ENCODE results near the gene CMKLR1.

The CMKLR1 gene, protein sequence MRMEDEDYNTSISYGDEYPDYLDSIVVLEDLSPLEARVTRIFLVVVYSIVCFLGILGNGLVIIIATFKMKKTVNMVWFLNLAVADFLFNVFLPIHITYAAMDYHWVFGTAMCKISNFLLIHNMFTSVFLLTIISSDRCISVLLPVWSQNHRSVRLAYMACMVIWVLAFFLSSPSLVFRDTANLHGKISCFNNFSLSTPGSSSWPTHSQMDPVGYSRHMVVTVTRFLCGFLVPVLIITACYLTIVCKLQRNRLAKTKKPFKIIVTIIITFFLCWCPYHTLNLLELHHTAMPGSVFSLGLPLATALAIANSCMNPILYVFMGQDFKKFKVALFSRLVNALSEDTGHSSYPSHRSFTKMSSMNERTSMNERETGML

GRCh38 chr12:108338915-108339657 lies at the start of gene CMKLR1:
Gene CMKLR1 (minus strand): TSS chr12:108339311. CDS start chr12:108293591, 45,720 bp downstream.
- no peak for DNase-seq

DNA sequence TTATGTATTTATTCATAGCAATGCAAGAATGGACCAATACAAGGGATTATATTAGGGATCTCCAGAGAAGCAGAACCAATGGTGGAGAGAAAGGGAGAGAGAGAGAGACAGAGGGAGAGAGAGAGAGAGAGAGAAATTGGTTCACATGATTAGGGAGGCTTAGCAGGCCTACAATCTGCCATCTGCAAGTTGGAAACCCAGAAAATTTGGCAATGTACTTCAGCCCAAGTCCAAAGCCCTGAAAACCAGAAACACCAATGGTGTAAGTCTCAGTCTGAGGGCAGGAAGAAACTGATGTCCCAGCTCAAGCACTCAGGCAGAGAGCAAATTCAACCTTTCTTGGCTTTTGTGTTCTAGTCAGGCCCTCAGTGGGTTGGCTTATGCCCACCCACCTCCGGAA lies 48.7 kb upstream of the CMKLR1 start:
- DNase-seq: no peak

GRCh38 chr12:108386709-108387360 lies 47.7 kb upstream of the CMKLR1 start:
- no peak for DNase-seq

DNA sequence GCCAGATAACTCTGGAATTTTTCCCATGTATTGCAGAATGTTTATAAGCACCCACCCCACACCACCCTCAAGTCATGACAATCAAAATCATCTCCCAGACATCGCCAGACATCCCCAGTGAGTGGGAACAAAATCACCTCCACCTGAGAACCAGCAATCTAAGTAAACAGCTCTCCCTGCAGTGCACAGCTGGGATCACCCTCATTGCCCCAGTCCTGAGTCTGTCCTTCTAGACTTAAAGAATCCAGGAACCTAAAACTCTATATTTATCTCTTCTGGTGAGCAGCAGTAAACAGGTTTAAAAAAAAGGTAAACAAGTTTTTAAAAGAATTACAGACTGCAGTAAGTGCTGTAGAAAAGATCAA lies 43.3 kb upstream of the CMKLR1 start:
- no peak for DNase-seq

- no peak for DNase-seq
Measured at GRCh38 chr12:108381787-108382436, 42.8 kb upstream of the CMKLR1 start.

GRCh38 chr12:108380382-108380781 lies 41.3 kb upstream of the CMKLR1 start:
- no peak for DNase-seq

DNA sequence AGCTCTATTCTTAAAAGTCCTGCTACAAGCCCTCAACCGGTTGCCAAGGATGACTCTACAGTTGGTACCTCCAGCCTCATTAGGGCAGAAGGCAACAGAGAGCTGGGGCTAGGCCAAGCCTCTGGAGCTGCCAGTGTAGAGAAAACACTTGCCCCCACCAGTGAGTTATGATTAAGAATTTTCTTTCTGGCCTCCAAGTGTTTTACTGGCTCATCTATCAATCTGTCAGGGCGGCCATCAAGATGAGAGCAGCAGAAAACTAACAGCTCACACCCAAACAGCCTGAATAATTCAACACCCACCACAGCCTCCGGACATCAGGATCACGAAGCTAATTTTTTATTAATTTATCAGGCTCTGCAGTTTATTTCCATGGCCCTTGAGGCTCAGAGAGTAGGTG lies 40.7 kb upstream of the CMKLR1 start:
- DNase-seq: no peak

DNA sequence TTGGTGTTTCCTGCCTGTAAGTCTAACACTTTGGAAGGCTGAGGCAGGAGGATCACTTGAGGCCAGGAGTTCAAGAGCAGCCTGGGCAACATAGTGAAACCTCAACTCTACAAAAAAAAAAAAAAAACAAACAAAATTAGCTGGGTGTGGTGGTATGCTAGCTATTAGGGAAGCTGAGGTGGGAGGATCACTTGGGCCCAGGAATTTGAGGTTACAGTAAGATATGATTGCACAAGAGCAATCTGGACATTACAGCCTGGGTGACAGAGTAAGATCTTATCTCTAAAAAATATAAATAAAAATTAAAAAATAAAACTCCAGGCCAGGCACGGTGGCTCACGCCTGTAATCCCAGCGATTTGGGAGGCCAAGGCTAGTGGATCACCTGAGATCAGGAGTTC lies 39.8 kb upstream of the CMKLR1 start:
- DNase-seq: no peak

- DNase-seq: no peak
Measured at GRCh38 chr12:108377260-108377659, 38.1 kb upstream of the CMKLR1 start.

DNA sequence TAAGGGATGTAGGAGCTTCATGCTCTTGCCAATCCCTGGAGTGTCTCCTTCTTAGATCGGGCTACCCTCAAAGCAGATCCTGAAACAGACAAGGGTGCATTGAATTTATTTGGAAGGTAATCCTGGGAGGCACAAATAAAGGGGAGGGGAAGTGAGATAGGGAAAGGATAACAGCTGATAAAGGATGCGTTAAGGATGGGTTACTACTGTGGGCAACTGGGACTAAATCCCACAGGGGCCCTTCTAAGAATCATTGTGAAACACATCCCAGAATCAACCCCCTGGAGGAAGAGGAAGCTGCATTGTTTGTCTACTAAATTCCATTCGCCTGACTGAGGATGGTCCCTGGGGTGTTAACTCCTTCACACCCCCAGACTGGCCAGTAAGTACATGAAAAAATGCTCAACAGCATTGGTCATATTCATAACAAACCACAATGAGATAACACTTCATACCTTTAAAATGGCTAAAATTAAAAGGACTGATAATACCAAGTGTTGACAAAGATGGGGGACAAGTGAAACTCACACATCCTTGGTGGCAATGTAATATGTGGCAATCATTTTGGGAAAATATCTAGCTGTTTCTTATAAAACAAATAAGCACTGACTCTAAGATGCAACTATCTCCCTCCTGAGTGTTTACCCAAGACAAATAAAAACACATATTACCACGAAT lies 37.0 kb upstream of the CMKLR1 start:
- no peak for DNase-seq

GRCh38 chr12:108374596-108375320 lies 35.6 kb upstream of the CMKLR1 start:
- DNase-seq: no peak

DNA sequence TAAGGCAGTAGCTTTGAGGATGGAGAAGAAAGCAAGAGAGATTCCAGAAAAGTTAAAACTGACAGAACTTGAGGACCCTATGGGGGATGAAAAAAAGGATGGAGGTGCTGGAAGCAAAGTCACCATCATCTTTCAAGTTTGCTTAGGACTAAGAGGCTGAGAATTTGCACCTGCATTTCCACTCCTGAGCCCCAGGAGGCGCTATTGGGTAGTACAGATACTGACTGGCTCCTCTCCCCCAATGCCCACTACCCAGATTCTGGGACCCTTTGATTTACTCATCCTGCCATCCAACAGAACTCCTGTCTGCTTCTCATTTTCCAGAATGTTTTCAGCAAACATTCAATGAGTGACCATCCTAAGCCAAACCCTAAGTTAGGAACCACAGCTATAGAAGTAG lies 34.0 kb upstream of the CMKLR1 start:
- no peak for DNase-seq

GRCh38 chr12:108371801-108372344 lies 32.8 kb upstream of the CMKLR1 start:
- no peak for DNase-seq

- DNase-seq: no peak
Measured at GRCh38 chr12:108370415-108370814, 31.3 kb upstream of the CMKLR1 start.

DNA sequence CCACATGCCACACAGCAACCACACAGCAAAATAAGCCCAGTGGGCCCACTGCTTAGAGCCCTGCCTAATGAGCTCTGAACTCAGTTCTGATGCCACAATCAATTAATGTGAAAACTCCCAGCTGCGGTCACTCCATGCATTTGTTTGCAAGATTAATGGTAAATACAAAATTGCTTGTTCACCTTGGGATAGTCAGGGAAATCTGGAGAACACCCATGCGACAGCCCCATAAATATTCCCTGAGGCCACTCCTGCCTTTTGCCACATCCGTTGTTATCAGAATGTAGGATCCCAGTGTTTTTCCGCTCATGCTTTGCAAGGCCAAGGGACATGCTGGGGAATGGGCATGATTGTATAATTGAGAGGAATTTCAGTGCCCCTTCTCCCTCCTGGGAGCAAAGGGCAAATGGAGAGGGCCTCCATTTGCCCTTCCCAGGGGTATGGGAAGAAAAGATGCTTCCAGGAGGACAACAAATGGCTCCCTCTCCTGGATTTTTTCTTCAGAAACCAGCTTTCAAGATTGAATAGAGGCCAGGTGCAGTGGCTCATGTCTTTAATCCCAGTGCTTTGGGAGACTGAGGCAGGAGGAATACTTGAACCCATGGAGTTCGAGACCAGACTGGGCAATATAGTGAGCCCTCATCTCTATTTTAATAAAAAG lies 30.8 kb upstream of the CMKLR1 start:
- no peak for DNase-seq

DNA sequence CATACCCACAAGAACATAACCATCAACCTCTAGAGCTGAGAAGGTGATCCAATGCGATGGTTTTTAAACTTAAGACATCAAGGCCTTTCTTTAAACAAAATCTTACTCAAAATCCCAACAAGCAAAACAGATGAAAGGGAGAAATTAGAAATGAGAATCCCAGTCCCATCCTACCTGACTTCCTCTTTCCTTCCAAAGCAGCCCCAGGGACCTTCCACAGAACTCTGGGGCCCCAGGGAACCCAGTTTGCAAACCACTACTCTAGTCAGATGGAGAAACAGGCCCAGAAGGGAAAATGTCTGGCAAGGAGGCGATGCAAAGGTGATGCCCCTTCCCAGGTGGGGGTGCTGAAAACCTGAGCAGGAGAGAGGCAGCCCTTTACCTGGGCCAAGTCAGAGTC lies 29.0 kb upstream of the CMKLR1 start:
- no peak for DNase-seq

GRCh38 chr12:108367436-108367835 lies 28.3 kb upstream of the CMKLR1 start:
- DNase-seq: no peak

GRCh38 chr12:108365324-108365723 lies 26.2 kb upstream of the CMKLR1 start:
- no peak for DNase-seq

- no peak for DNase-seq
Measured at GRCh38 chr12:108364879-108365278, 25.8 kb upstream of the CMKLR1 start.

GRCh38 chr12:108363565-108363964 lies 24.5 kb upstream of the CMKLR1 start:
- DNase-seq: no peak

DNA sequence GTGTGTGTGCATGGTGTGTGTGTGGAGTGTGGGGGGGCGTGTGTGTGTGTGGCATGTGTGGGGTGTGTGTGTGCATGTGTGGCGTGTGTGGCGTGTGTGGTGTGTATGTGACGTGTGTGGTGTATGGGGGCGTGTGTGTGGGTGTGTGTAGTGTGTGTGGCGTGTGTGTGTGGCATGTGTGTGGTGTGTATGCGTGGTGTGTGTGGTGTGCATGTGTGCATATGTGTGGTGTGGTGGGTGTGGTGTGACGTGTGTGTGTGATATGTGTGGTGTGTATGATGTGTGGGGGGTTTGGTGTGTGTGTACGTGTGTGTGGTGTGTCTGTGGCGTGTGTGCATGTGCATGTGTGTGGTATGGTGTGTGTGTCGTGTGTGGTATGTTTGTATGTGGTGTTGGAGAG lies 24.1 kb upstream of the CMKLR1 start:
- DNase-seq: no peak
